GM12875 (cell line): ENCODE results near the gene DHPS.

Source experiments
- H3K4me3 ChIP-seq: one replicate; pipeline ENCODE4 v1.5.1; 2011; ENCODE audit warnings: low read depth, low read length, control low read depth
- TF ChIP-seq, protein P1 (sequence below): IDR thresholded peaks from 2 replicates; pipeline ENCODE4 v1.5.1; 2011; ENCODE audit warnings: low read depth, mild to moderate bottlenecking, control low read depth, inconsistent platforms, low read length, moderate library complexity, borderline replicate concordance; ENCODE audit not compliant: insufficient read depth

The DHPS gene

DNA sequence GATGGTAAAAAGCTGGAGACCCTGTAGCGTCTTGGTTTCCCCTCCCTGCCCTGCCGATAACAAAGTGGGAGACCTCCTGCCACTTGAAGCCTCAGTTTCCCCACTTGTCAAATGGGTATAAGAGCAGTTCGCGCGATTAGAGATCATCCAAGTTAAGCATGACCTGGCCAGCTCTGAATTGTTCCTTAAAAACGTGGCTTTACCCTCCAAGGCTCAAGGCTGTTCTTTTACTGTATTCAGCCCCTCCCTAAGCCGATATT, 41.6 kb upstream of the DHPS start:
- TF ChIP-seq, protein P1, sequence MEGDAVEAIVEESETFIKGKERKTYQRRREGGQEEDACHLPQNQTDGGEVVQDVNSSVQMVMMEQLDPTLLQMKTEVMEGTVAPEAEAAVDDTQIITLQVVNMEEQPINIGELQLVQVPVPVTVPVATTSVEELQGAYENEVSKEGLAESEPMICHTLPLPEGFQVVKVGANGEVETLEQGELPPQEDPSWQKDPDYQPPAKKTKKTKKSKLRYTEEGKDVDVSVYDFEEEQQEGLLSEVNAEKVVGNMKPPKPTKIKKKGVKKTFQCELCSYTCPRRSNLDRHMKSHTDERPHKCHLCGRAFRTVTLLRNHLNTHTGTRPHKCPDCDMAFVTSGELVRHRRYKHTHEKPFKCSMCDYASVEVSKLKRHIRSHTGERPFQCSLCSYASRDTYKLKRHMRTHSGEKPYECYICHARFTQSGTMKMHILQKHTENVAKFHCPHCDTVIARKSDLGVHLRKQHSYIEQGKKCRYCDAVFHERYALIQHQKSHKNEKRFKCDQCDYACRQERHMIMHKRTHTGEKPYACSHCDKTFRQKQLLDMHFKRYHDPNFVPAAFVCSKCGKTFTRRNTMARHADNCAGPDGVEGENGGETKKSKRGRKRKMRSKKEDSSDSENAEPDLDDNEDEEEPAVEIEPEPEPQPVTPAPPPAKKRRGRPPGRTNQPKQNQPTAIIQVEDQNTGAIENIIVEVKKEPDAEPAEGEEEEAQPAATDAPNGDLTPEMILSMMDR = no peak
- peak overlapping the region; percentile 72 for H3K4me3 ChIP-seq

- H3K4me3 ChIP-seq = peak overlapping the region; percentile 72
- TF ChIP-seq, protein P1 = no peak
These were observed 41.1 kb upstream of the DHPS start for GRCh38 chr19:12722566-12723380.

- TF ChIP-seq, protein P1 = no peak
- H3K4me3 ChIP-seq = peak overlapping the region; percentile 72
These were observed 40.2 kb upstream of the DHPS start for GRCh38 chr19:12721656-12722565.

- TF ChIP-seq, protein P1 = no peak
- H3K4me3 ChIP-seq = peak overlapping the region; percentile 72
These were observed 39.4 kb upstream of the DHPS start for GRCh38 chr19:12720851-12721655.

- no peak overlapping the region for H3K4me3 ChIP-seq
- TF ChIP-seq, protein P1 = no peak
These were observed 38.6 kb upstream of the DHPS start for GRCh38 chr19:12720296-12720695.

DNA sequence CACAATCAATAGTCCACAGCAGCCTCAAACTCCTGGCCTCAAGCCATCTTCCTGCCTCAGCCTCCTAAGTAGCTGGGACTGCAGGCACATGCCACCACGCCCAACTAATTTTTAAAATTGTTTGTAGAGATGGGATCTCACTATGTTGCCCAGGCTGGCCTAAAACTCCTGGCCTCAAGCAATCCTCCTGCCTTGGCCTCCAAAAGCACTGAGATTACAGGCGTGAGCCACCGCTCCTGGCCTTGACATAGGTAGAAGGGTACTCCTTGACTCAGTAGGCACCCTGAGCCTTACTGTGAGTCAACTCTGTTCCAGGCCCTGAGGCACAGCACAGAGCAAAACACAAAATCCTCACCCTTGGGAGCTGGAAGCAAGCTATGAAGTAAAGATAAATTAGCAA, 34.2 kb upstream of the DHPS start:
- TF ChIP-seq, protein P1 = no peak
- no peak overlapping the region for H3K4me3 ChIP-seq
